Measurements from ENCODE around the gene KCNK15. TPM values are rescaled to one million over a fixed set of nuclear protein-coding genes. Genes with fewer than 3 reads are reported as not detected.

Gene KCNK15
- total RNA-seq, 4 donors from 2014 or later, result 3.6 to 5.6 (median 5.0) TPM

DNA sequence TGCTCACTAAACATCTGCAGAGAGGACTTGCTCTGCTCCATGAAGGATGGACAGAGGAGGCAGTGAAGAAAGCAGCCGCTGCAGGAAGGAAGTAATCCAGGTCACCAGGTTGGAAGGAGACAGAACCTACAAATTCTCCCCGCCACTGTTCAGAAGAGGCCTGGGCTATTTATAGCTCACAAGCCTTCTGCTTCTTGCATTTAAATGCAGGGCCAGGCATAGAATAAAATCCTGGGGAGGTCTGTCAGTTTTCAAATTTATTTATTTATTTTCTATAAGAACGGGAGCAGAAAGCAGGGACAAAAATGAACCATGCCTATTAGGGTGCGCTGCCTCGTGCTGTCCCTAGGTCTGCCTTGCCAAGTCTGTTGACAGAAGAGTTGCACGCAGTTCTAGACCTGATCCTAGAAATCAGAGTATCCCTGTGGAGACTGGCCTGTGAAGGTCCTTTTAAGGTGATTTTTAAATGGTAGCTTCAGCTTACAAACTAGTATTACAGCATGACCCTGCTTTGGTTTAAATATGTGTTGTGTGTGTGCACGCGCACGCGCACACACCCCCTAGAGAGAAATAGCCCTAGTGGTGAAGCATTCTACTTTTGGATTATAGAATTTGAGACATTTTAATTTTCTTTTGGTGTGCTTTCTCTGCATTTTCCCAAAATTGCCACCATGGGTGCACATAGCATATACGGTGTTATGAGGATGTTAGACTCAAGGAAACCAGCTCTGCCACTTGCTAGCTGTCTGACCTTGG is 45.2 kb downstream of the KCNK15 start:
- no peak for DNase-seq (ENCODE audit: extremely low spot score)
- WGBS, result 89% methylated on average over 11 of the region's 11 CpGs
- H3K36me3 ChIP-seq, result no peaks in the 10 kb centered on the region
- intact Hi-C loops (cut with DNase I), result no loop called here
- H3K4me1 ChIP-seq, result no peaks in the 10 kb centered on the region
- H3K4me3 ChIP-seq, result no peak overlapping the region
- H3K27me3 ChIP-seq, result peaks cover 0 to 20% (median 0%) of the 10 kb centered on the region in 4 donors
- TF ChIP-seq, protein P1, sequence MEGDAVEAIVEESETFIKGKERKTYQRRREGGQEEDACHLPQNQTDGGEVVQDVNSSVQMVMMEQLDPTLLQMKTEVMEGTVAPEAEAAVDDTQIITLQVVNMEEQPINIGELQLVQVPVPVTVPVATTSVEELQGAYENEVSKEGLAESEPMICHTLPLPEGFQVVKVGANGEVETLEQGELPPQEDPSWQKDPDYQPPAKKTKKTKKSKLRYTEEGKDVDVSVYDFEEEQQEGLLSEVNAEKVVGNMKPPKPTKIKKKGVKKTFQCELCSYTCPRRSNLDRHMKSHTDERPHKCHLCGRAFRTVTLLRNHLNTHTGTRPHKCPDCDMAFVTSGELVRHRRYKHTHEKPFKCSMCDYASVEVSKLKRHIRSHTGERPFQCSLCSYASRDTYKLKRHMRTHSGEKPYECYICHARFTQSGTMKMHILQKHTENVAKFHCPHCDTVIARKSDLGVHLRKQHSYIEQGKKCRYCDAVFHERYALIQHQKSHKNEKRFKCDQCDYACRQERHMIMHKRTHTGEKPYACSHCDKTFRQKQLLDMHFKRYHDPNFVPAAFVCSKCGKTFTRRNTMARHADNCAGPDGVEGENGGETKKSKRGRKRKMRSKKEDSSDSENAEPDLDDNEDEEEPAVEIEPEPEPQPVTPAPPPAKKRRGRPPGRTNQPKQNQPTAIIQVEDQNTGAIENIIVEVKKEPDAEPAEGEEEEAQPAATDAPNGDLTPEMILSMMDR (IDR thresholded peaks at IDR 0.05), result no peak
- TF ChIP-seq POLR2AphosphoS5 (IDR thresholded peaks at IDR 0.05) (no peak), POLR2A (IDR thresholded peaks at IDR 0.05; ENCODE audit: low read depth) (no peak), EP300 (IDR thresholded peaks at IDR 0.05) (no peak)
- H3K9me3 ChIP-seq, result no peaks in the 10 kb centered on the region
- H3K27ac ChIP-seq (replicated peaks in 1 of 4), result no peak overlapping the region

DNA sequence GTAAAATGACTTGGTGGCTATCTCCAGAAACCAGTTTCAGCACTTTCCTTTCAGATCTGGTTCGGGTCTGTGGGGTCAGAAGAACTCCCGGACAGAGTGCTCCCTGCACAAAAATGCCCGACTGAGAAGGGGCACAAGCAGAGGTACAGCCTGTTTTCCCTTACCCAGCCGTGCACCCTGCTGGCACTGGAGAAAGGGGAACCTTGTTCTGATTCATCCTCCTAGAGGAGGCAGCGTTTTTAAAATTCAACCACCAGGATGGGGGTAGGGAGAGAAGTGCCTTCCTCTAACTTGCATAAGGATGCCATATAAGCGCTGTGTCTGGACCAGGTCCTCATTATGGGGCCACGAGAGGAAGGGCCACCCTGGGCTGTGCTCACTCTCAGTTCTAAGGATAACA is 47.1 kb downstream of the KCNK15 start:
- 63% methylated on average over 5 of the region's 7 CpGs for WGBS
- TF ChIP-seq EP300 (IDR thresholded peaks at IDR 0.05), result no peak
- TF ChIP-seq, protein P1 (IDR thresholded peaks at IDR 0.05), result no peak
- no peak for TF ChIP-seq POLR2A (IDR thresholded peaks at IDR 0.05; ENCODE audit: low read depth)
- TF ChIP-seq POLR2AphosphoS5 (IDR thresholded peaks at IDR 0.05), result no peak
- Histone ChIP-seq H3K27me3 (peaks cover 0 to 29% (median 0%) of the 10 kb centered on the region in 4 donors), H3K4me1 (no peaks in the 10 kb centered on the region), H3K27ac (replicated peaks in 1 of 4) (no peak overlapping the region), H3K4me3 (no peak overlapping the region), H3K36me3 (no peaks in the 10 kb centered on the region), H3K9me3 (no peaks in the 10 kb centered on the region)
- intact Hi-C loops (cut with DNase I), result no loop called here
- DNase-seq (ENCODE audit: extremely low spot score), result no peak

DNA sequence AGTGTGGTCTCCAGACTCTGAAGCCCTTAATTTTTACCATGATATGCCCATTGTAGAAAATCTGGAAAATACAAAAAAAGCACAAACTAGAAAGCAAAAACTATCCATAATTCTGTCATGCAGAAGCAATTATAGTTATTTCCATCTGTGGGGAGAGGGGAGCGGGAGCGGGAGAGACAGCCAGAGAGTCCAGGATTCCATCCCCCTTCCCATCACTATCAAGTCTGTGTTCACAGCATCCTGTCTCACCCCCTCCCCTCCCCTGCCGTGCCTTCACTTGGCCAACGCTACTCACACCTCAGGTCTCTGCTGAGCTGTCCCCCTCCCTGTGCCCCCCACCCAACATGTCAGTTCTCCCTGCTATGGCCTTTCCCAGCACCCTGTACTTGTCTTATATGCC is 50.2 kb downstream of the KCNK15 start:
- Histone ChIP-seq H3K27me3 (peaks cover 0 to 20% (median 0%) of the 10 kb centered on the region in 4 donors), H3K36me3 (no peaks in the 10 kb centered on the region), H3K4me1 (no peaks in the 10 kb centered on the region), H3K4me3 (no peak overlapping the region), H3K9me3 (no peaks in the 10 kb centered on the region), H3K27ac (replicated peaks in 1 of 4) (no peak overlapping the region)
- WGBS, result 57% methylated on average over 4 of the region's 4 CpGs
- TF ChIP-seq, protein P1 (IDR thresholded peaks at IDR 0.05), result no peak
- TF ChIP-seq POLR2AphosphoS5 (IDR thresholded peaks at IDR 0.05), result no peak
- intact Hi-C loops (cut with DNase I), result no loop called here
- no peak for DNase-seq (ENCODE audit: extremely low spot score)

DNA sequence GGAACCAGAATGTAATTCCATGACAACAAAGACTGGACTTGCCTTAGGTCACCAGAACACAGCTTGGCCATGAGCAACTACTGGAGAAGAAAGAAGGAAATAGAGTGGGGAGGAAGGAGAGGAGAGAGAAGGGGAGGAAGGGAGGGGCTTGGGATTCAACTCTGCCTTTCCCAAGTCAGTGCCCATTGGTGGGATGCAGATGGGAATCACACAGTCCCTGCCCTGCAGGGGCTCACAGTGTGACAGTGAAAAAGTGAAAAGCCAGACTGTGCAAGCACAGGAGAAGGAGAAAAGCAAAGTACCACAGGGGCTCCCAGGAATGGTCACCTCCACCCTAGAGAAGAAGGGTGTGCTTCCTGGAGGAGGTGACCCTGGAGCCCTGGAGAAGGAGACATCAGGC is 50.6 kb downstream of the KCNK15 start:
- TF ChIP-seq EP300 (IDR thresholded peaks at IDR 0.05) (no peak), POLR2A (IDR thresholded peaks at IDR 0.05; ENCODE audit: low read depth) (no peak), POLR2AphosphoS5 (IDR thresholded peaks at IDR 0.05) (no peak)
- TF ChIP-seq, protein P1 (IDR thresholded peaks at IDR 0.05), result no peak
- intact Hi-C loops (cut with DNase I), result no loop called here
- Histone ChIP-seq H3K9me3 (no peaks in the 10 kb centered on the region), H3K4me3 (no peak overlapping the region), H3K27ac (replicated peaks in 1 of 4) (no peak overlapping the region), H3K36me3 (no peaks in the 10 kb centered on the region), H3K27me3 (peaks cover 0 to 20% (median 0%) of the 10 kb centered on the region in 4 donors), H3K4me1 (no peaks in the 10 kb centered on the region)
- no peak for DNase-seq (ENCODE audit: extremely low spot score)
